NT2/D1 (cell line): ENCODE measurements around the gene CD300E.

Source experiments
- SUZ12 ChIP-seq: IDR thresholded peaks from 2 replicates; pipeline ENCODE4 v1.6.1; 2011; ENCODE audit not compliant: insufficient read length, insufficient read depth; ENCODE audit errors: extremely low read depth
- YY1 ChIP-seq: IDR thresholded peaks from 2 replicates; pipeline ENCODE4 v1.6.1; 2011; ENCODE audit not compliant: insufficient read length, insufficient read depth
- ZNF274 ChIP-seq: IDR thresholded peaks from 2 replicates; pipeline ENCODE4 v1.6.1; 2011; ENCODE audit warnings: mild to moderate bottlenecking, low read depth, low read length

DNA sequence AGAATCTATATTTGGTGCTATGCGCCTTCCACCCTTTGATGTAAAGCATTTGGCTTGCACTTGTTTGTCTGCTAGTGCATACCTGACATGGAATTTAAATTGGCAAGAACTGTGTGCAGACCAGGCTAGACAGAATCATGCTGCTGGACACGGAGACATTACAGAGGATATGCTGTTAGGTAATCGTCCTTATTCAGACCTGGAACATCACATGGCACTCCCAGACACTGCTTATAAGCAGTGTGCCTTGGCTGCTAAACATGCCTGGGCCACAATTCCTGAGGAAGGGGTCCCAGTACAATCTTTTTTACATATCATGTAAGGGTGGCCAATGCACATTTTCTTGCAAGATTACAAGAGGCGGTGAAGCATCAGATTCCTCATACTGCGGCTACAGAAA is 37.8 kb downstream of the CD300E start:
- no peak for TF ChIP-seq SUZ12
- TF ChIP-seq ZNF274, result no peak
- no peak for TF ChIP-seq YY1
